Stimulated activated naive CD8-positive, alpha-beta T cell treated with anti-CD3 and anti-CD28 coated beads, Interleukin-15, Interleukin-2, amounts not matched to agents 100 ng/mL and 50 ng/mL, for 24 hours (primary cell): Measurements from ENCODE around the gene AIF1L.

Source experiments
- H3K27ac Mint-ChIP-seq: one replicate; pipeline ENCODE4 v1.8.0; 2021; ENCODE audit warnings: mild to moderate bottlenecking, mixed read lengths
- H3K27me3 Mint-ChIP-seq: one replicate; pipeline ENCODE4 v1.8.0; 2021; ENCODE audit warnings: mixed read lengths
- H3K36me3 Mint-ChIP-seq: one replicate; pipeline ENCODE4 v1.8.0; 2021; ENCODE audit warnings: low read depth, mixed read lengths
- H3K4me1 Mint-ChIP-seq: one replicate; pipeline ENCODE4 v1.8.0; 2021; ENCODE audit warnings: low read depth, mixed read lengths
- H3K4me3 Mint-ChIP-seq: one replicate; pipeline ENCODE4 v1.8.0; 2021; ENCODE audit warnings: mild to moderate bottlenecking, mixed read lengths
- H3K9me3 Mint-ChIP-seq: one replicate; pipeline ENCODE4 v1.8.0; 2021; ENCODE audit warnings: mixed read lengths

Gene AIF1L

GRCh38 chr9:131096269-131097125 is at the start of gene AIF1L:
TSS of gene AIF1L (plus strand) at chr9:131096531. CDS start at chr9:131096630, 99 bp downstream.
- Mint-ChIP-seq H3K4me3 (peak within 1 kb of the TSS; percentile 64), H3K9me3 (no peaks in the 10 kb centered on the region), H3K27ac (no peak within 1 kb of the TSS), H3K4me1 (peaks cover 4% of the 10 kb centered on the region), H3K36me3 (no peaks in the 10 kb centered on the region), H3K27me3 (peaks cover 36% of the 10 kb centered on the region)

GRCh38 chr9:131046581-131047202 is 49.6 kb upstream of the AIF1L start:
- no peaks in the 10 kb centered on the region for H3K9me3 Mint-ChIP-seq
- H3K27me3 Mint-ChIP-seq, result peaks cover 8% of the 10 kb centered on the region
- no peak overlapping the region for H3K27ac Mint-ChIP-seq
- H3K4me1 Mint-ChIP-seq, result no peaks in the 10 kb centered on the region
- H3K4me3 Mint-ChIP-seq, result peak overlapping the region; percentile 56
- no peaks in the 10 kb centered on the region for H3K36me3 Mint-ChIP-seq

GRCh38 chr9:131048332-131048731 is 48.0 kb upstream of the AIF1L start:
- Mint-ChIP-seq H3K4me3 (no peak overlapping the region), H3K36me3 (no peaks in the 10 kb centered on the region), H3K27me3 (peaks cover 8% of the 10 kb centered on the region), H3K27ac (no peak overlapping the region), H3K9me3 (no peaks in the 10 kb centered on the region), H3K4me1 (no peaks in the 10 kb centered on the region)

GRCh38 chr9:131048820-131049219 is 47.5 kb upstream of the AIF1L start:
- Mint-ChIP-seq H3K27me3 (peaks cover 8% of the 10 kb centered on the region), H3K4me3 (no peak overlapping the region), H3K9me3 (no peaks in the 10 kb centered on the region), H3K4me1 (no peaks in the 10 kb centered on the region), H3K27ac (no peak overlapping the region), H3K36me3 (no peaks in the 10 kb centered on the region)

- Mint-ChIP-seq H3K4me1 (no peaks in the 10 kb centered on the region), H3K27me3 (peaks cover 8% of the 10 kb centered on the region), H3K27ac (no peak overlapping the region), H3K9me3 (no peaks in the 10 kb centered on the region), H3K4me3 (no peak overlapping the region), H3K36me3 (no peaks in the 10 kb centered on the region)
Measured at GRCh38 chr9:131049829-131050715, 46.3 kb upstream of the AIF1L start.

GRCh38 chr9:131050831-131051230 is 45.5 kb upstream of the AIF1L start:
- H3K4me3 Mint-ChIP-seq, result no peak overlapping the region
- H3K4me1 Mint-ChIP-seq, result no peaks in the 10 kb centered on the region
- H3K27ac Mint-ChIP-seq, result no peak overlapping the region
- no peaks in the 10 kb centered on the region for H3K36me3 Mint-ChIP-seq
- H3K27me3 Mint-ChIP-seq, result peaks cover 8% of the 10 kb centered on the region
- H3K9me3 Mint-ChIP-seq, result no peaks in the 10 kb centered on the region

GRCh38 chr9:131051592-131052517 is 44.5 kb upstream of the AIF1L start:
- Mint-ChIP-seq H3K4me3 (no peak overlapping the region), H3K9me3 (no peaks in the 10 kb centered on the region), H3K27ac (no peak overlapping the region), H3K36me3 (no peaks in the 10 kb centered on the region), H3K4me1 (no peaks in the 10 kb centered on the region), H3K27me3 (peaks cover 8% of the 10 kb centered on the region)

GRCh38 chr9:131053896-131054295 is 42.4 kb upstream of the AIF1L start:
- no peak overlapping the region for H3K27ac Mint-ChIP-seq
- H3K9me3 Mint-ChIP-seq, result no peaks in the 10 kb centered on the region
- no peaks in the 10 kb centered on the region for H3K4me1 Mint-ChIP-seq

GRCh38 chr9:131056781-131057506 is 39.4 kb upstream of the AIF1L start:
- Mint-ChIP-seq H3K9me3 (no peaks in the 10 kb centered on the region), H3K27me3 (no peaks in the 10 kb centered on the region), H3K4me1 (no peaks in the 10 kb centered on the region), H3K36me3 (no peaks in the 10 kb centered on the region), H3K27ac (no peak overlapping the region), H3K4me3 (no peak overlapping the region)

More at GRCh38 chr9:131053896-131054295, 42.4 kb upstream of the AIF1L start:
- Mint-ChIP-seq H3K27me3 (peaks cover 5% of the 10 kb centered on the region), H3K4me3 (no peak overlapping the region), H3K36me3 (no peaks in the 10 kb centered on the region)

GRCh38 chr9:131060900-131061630 is 35.3 kb upstream of the AIF1L start:
- Mint-ChIP-seq H3K4me1 (no peaks in the 10 kb centered on the region), H3K9me3 (no peaks in the 10 kb centered on the region), H3K27ac (no peak overlapping the region), H3K36me3 (no peaks in the 10 kb centered on the region), H3K27me3 (no peaks in the 10 kb centered on the region), H3K4me3 (no peak overlapping the region)

- no peak overlapping the region for H3K4me3 Mint-ChIP-seq
- H3K9me3 Mint-ChIP-seq, result no peaks in the 10 kb centered on the region
- H3K36me3 Mint-ChIP-seq, result no peaks in the 10 kb centered on the region
- H3K27ac Mint-ChIP-seq, result no peak overlapping the region
- H3K27me3 Mint-ChIP-seq, result no peaks in the 10 kb centered on the region
- no peaks in the 10 kb centered on the region for H3K4me1 Mint-ChIP-seq
Measured at GRCh38 chr9:131062969-131063368, 33.4 kb upstream of the AIF1L start.

- Mint-ChIP-seq H3K4me3 (no peak overlapping the region), H3K36me3 (no peaks in the 10 kb centered on the region), H3K27ac (no peak overlapping the region), H3K9me3 (no peaks in the 10 kb centered on the region), H3K4me1 (no peaks in the 10 kb centered on the region), H3K27me3 (no peaks in the 10 kb centered on the region)
Measured at GRCh38 chr9:131065599-131065998, 30.7 kb upstream of the AIF1L start.

- Mint-ChIP-seq H3K4me1 (no peaks in the 10 kb centered on the region), H3K27me3 (no peaks in the 10 kb centered on the region), H3K27ac (no peak overlapping the region), H3K36me3 (no peaks in the 10 kb centered on the region), H3K9me3 (no peaks in the 10 kb centered on the region), H3K4me3 (no peak overlapping the region)
Measured at GRCh38 chr9:131067625-131068024, 28.7 kb upstream of the AIF1L start.
